Spleen (tissue), 11 donors: ENCODE measurements around the gene CYP24A1. TPM values are rescaled to one million over a fixed set of nuclear protein-coding genes. Genes with fewer than 3 reads are reported as not detected.

Experiments
- DNase-seq: peaks from one replicate; pipeline ENCODE4 v3.0.0-alpha.2; 2020
- H3K27ac ChIP-seq, 8 donors: fragments of 200-600 bp; sonication (generic) in 7 of 8; 1 replicate in 4 of 8; 2 replicates in 4 of 8; pipeline versions ENCODE4 v1.5.0 to v1.8.0; 2016 to 2021; ENCODE audit warnings: inconsistent platforms in 4 of 8, mild to moderate bottlenecking in 4 of 8, moderate library complexity in 1 of 8
- H3K27me3 ChIP-seq, 7 donors: fragments of 200-600 bp; sonication (generic) in 6 of 7; replicated peaks in 1 of 7; 1 replicate in 4 of 7; 2 replicates in 3 of 7; pipeline versions ENCODE4 v1.5.0 to v1.8.0; 2016 to 2021; ENCODE audit warnings: inconsistent platforms in 3 of 7, mild to moderate bottlenecking in 1 of 7
- H3K36me3 ChIP-seq, 6 donors: fragments of 200-600 bp; sonication (generic) in 5 of 6; 1 replicate in 4 of 6; 2 replicates in 2 of 6; pipeline versions ENCODE4 v1.5.0 to v1.8.0; 2016 to 2021; ENCODE audit warnings: inconsistent platforms in 2 of 6
- H3K4me1 ChIP-seq, 6 donors: fragments of 200-600 bp; sonication (generic) in 5 of 6; 1 replicate in 3 of 6; 2 replicates in 3 of 6; pipeline versions ENCODE4 v1.5.0 to v1.8.0; 2016 to 2021; ENCODE audit warnings: inconsistent platforms in 3 of 6
- H3K4me3 ChIP-seq, 8 donors: fragments of 200-600 bp; sonication (generic) in 7 of 8; 1 replicate in 4 of 8; 2 replicates in 4 of 8; pipeline versions ENCODE4 v1.5.0 to v1.8.0; 2016 to 2021; ENCODE audit warnings: inconsistent platforms in 4 of 8, mild to moderate bottlenecking in 4 of 8, moderate library complexity in 2 of 8
- H3K9me3 ChIP-seq, 8 donors: fragments of 200-600 bp; sonication (generic) in 7 of 8; 1 replicate in 4 of 8; 2 replicates in 4 of 8; pipeline versions ENCODE4 v1.5.0 to v1.8.0; 2016 to 2021; ENCODE audit warnings: inconsistent platforms in 4 of 8
- POLR2A ChIP-seq, 3 donors: fragments of 450-650 bp; IDR thresholded peaks; one replicate each; pipeline ENCODE4 v1.5.1; 2017; ENCODE audit warnings: antibody characterized with exemption in 3 of 3, mild to moderate bottlenecking in 1 of 3
- POLR2AphosphoS5 ChIP-seq, 3 donors: sonication (generic); formaldehyde crosslinking; IDR thresholded peaks; one replicate each; pipeline ENCODE4 v1.5.1; 2017; ENCODE audit warnings: antibody characterized with exemption in 3 of 3
- WGBS, 5 donors: extraction: QIAGEN DNeasy Blood & Tissue Kit in 3 of 5; methylation state at CpG; one replicate each; pipeline versions ENCODE4 v1.1.5 to v1.1.7; 2013 to 2018; 5-methylcytosine and 5-hydroxymethylcytosine counted together
- intact Hi-C: fragments of 100-400 bp; cut with DNase I; formaldehyde crosslinking; loops from one replicate; pipeline ENCODE4 v1.15.0; 2023; ENCODE audit warnings: low total_unique reads
- polyA plus RNA-seq, 3 donors: library from polyadenylated mRNA; stranded (reverse); fragments of 200-250 nt; gene quantifications; one replicate each; pipeline ENCODE4 v1.2.1, GENCODE V29; 2013
- total RNA-seq, 7 donors: library from RNA; depleted of rRNA in 3 of 7; stranded (reverse); fragments of >200 nt in 3 of 7; fragmentation: NEBNext Ultra II Directional in 4 of 7; extraction: Animal tissue kit (Norgen Biotek cat#: 25700) in 4 of 7; gene quantifications; one replicate each; pipeline versions ENCODE4 v1.1.0 to v1.2.1, GENCODE V29; 2016 to 2021
- TF ChIP-seq, protein P1 (sequence below), 11 experiments: fragments of 200-600 bp in 7 of 11; fragments of 450-650 bp in 4 of 11; sonication (generic) in 4 of 11; IDR thresholded peaks in 8 of 11; conservative IDR thresholded peaks in 3 of 11; 1 replicate in 7 of 11; 2 replicates in 4 of 11; pipeline versions ENCODE4 v1.4.0 to v1.8.0; 2016 to 2021; ENCODE audit warnings: antibody characterized with exemption in 11 of 11, inconsistent platforms in 4 of 11, mild to moderate bottlenecking in 1 of 11
- donor health status: healthy with polysubstance abuse.
- donor health status: DM: no; HTN: no; CAD: no; lungs with moderate emphysema.
- donor health status: DM: no; HTN: no; CAD: no.
- donor health status: Bipolar disorder and iron deficiency.
- donor health status: healthy.
- donor health status: DM: no; HTN: no; CAD: no.
- donor health status: DM: yes; HTN: yes; CAD: no.

The CYP24A1 gene
- total and polyA plus RNA-seq, 10 donors: not detected

DNA sequence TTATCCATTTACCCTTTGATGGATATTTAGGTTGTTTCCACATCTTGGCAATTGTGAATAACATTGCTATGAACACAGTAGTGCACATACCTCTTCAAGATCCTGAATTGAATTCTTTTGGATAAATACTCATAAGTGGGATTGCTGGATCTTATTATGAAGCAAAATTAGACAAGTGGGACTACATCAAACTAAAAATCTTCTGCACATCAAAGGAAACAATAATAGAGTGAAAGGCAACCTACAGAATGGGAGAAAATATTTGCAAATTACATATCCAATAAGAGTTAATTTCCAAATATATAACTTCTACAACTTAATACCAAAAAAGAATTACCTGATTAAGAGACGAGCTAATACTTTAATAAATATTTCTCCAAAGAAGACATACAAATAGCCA is 65.0 kb downstream of the CYP24A1 start:
- TF ChIP-seq POLR2AphosphoS5 (IDR thresholded peaks at IDR 0.05) (no peak), POLR2A (IDR thresholded peaks at IDR 0.05) (no peak)
- TF ChIP-seq, protein P1, sequence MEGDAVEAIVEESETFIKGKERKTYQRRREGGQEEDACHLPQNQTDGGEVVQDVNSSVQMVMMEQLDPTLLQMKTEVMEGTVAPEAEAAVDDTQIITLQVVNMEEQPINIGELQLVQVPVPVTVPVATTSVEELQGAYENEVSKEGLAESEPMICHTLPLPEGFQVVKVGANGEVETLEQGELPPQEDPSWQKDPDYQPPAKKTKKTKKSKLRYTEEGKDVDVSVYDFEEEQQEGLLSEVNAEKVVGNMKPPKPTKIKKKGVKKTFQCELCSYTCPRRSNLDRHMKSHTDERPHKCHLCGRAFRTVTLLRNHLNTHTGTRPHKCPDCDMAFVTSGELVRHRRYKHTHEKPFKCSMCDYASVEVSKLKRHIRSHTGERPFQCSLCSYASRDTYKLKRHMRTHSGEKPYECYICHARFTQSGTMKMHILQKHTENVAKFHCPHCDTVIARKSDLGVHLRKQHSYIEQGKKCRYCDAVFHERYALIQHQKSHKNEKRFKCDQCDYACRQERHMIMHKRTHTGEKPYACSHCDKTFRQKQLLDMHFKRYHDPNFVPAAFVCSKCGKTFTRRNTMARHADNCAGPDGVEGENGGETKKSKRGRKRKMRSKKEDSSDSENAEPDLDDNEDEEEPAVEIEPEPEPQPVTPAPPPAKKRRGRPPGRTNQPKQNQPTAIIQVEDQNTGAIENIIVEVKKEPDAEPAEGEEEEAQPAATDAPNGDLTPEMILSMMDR (IDR thresholded peaks at IDR 0.05 in 8 of 11, conservative IDR thresholded peaks at IDR 0.05 in 3 of 11): no peak
- Histone ChIP-seq H3K27ac (no peak overlapping the region), H3K4me3 (no peak overlapping the region), H3K27me3 (peaks cover 0 to 6% (median 0%) of the 10 kb centered on the region in 7 donors), H3K36me3 (no peaks in the 10 kb centered on the region), H3K9me3 (no peaks in the 10 kb centered on the region), H3K4me1 (no peaks in the 10 kb centered on the region)
- intact Hi-C loops: no loop called here
- 72 to 86% (median 80%) methylated on average over 1 of the region's 1 CpG for WGBS, 5 donors
- DNase-seq: no peak

DNA sequence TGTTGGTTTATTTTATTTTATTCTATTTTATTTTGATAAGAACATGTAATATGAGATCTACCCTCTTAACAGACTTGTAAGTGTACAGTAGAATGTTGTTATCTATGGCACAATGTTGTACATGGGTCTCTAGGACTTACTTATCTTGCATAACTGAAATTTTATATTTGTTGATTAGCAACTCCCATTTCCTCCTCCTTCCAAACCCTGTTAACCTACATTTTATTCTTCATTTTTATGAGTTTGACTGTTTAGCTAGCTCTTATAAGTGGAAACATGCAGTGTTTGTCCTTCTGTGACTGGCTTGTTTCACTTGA is 65.5 kb downstream of the CYP24A1 start:
- H3K4me3 ChIP-seq: no peak overlapping the region
- peaks cover 0 to 3% (median 0%) of the 10 kb centered on the region in 6 donors for H3K4me1 ChIP-seq
- intact Hi-C loops: no loop called here
- H3K27ac ChIP-seq: no peak overlapping the region
- TF ChIP-seq POLR2A (IDR thresholded peaks at IDR 0.05) (no peak), POLR2AphosphoS5 (IDR thresholded peaks at IDR 0.05) (no peak)
- TF ChIP-seq, protein P1 (IDR thresholded peaks at IDR 0.05 in 8 of 11, conservative IDR thresholded peaks at IDR 0.05 in 3 of 11): no peak
- H3K36me3 ChIP-seq: no peaks in the 10 kb centered on the region
- no peaks in the 10 kb centered on the region for H3K9me3 ChIP-seq
- no peak for DNase-seq
- peaks cover 0 to 10% (median 0%) of the 10 kb centered on the region in 7 donors for H3K27me3 ChIP-seq

DNA sequence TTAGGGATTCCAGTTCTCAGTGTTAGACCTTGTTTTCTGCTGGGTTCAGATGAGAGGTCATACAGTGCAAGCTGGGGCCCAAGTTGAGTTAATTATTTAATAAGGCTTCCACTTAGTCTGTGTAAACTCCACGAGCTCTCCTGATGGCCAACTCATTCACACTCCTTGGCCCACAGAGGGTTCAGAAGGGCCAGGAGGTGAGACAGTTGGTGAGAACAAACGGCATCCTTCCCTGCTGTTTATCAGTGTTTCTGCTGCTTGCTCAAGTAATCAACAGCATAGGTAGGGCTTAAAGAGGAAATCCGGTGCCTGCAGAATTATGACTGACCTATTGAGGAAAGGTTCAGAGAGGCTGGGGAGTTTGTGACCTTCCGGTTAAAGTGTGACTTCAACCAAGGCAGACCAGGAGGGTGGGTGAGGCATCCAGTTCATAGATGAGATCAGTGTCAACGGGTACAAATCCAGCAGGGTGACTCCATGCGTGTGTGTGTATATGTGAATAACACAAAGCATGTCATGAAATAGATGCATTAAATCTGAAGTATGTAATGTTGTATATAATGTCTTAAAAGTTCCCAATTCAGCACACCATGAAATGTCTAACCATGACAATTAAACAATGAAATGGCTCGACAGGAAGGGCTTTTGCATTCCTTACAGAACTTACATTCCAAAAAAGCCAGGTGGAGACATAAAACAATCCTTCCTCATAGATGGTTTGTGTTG is 66.0 kb downstream of the CYP24A1 start:
- no peaks in the 10 kb centered on the region for H3K9me3 ChIP-seq
- peaks cover 0 to 5% (median 0%) of the 10 kb centered on the region in 6 donors for H3K4me1 ChIP-seq
- no peaks in the 10 kb centered on the region for H3K36me3 ChIP-seq
- 70 to 85% (median 81%) methylated on average over 7 of the region's 7 CpGs for WGBS, 5 donors
- no peak for TF ChIP-seq POLR2A (IDR thresholded peaks at IDR 0.05)
- TF ChIP-seq, protein P1 (IDR thresholded peaks at IDR 0.05 in 8 of 11, conservative IDR thresholded peaks at IDR 0.05 in 3 of 11): no peak
- no peak for TF ChIP-seq POLR2AphosphoS5 (IDR thresholded peaks at IDR 0.05)
- H3K27me3 ChIP-seq: peaks cover 0 to 10% (median 0%) of the 10 kb centered on the region in 7 donors
- intact Hi-C loops: no loop called here
- no peak overlapping the region for H3K4me3 ChIP-seq
- no peak for DNase-seq
- H3K27ac ChIP-seq: no peak overlapping the region

DNA sequence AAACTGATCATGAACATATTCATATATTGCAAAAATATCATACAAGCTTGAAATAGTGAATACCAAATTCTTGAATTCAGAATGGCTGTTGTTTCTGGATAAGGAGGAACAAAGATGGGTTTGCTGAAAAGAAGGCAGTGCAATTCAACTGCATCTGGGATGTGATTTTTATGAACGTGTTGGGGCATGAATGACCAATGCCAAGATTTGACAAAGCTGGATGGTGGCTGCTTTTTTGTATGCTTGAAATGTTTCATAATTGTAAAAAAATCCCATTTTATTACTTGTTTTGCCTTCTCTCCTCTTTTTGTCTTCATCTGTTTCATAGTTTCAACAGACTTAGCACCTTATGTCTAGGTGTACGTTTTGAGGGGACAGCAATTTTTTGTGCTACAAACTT is 66.6 kb downstream of the CYP24A1 start:
- intact Hi-C loops: no loop called here

More for the DNA sequence above, 66.6 kb downstream of the CYP24A1 start:
- Histone ChIP-seq H3K36me3 (no peaks in the 10 kb centered on the region), H3K4me3 (no peak overlapping the region), H3K27ac (no peak overlapping the region), H3K27me3 (peaks cover 0 to 10% (median 0%) of the 10 kb centered on the region in 7 donors), H3K9me3 (no peaks in the 10 kb centered on the region), H3K4me1 (peaks cover 0 to 5% (median 0%) of the 10 kb centered on the region in 6 donors)
- DNase-seq: no peak
- 60 to 89% (median 87%) methylated on average over 2 of the region's 2 CpGs for WGBS, 5 donors
- TF ChIP-seq POLR2AphosphoS5 (IDR thresholded peaks at IDR 0.05): no peak
- TF ChIP-seq, protein P1 (IDR thresholded peaks at IDR 0.05 in 8 of 11, conservative IDR thresholded peaks at IDR 0.05 in 3 of 11): no peak
- no peak for TF ChIP-seq POLR2A (IDR thresholded peaks at IDR 0.05)
